GM18858 (cell line): Measurements from ENCODE around the gene GABRR3.
A peak's percentile ranks its signal among the peaks of the same experiment; 100 is the strongest.

ENCODE experiments used
- ATAC-seq: cut with Tn5 transposase; IDR thresholded peaks from one replicate; pipeline ENCODE4 v1.9.1; 2021; ENCODE audit not compliant: unreplicated experiment

GABRR3 gene

GRCh38 chr3:97992547-97993173 is 42.5 kb downstream of the GABRR3 start:
- no peak for ATAC-seq

GRCh38 chr3:97991293-97991682 is 43.8 kb downstream of the GABRR3 start:
- ATAC-seq: no peak

DNA sequence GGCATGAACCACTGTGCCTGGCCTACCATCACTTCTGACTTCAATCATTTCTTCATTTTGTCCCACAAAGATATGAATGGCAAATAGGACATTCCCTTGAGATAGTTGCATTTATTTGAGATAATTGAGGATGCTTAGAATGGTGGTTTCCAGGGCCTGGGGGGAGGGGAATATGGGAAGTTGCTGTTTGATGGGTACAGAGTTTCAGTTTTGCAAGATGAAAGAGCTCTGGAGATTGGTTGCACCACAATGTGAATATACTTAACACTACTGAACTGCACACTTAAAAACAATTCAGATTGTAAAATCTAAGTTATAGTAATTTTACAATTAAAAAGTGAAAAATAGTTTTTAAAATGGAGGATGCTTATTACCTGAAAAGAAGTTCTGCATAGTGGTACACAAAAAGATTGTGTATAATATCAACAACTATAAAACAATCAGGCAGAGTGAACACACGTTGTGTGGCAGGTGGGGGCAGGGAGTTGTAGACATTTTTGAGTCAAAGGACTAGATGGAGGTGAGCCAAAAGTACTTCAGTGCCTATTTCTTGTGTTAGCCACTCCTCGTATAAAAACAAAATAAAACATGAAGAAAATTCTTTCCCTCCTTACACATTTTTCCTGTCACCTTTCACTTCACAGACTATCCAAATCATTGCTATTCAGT is 44.4 kb downstream of the GABRR3 start:
- no peak for ATAC-seq

- ATAC-seq: no peak
Observed at GRCh38 chr3:97988784-97989568, 46.1 kb downstream of the GABRR3 start.

DNA sequence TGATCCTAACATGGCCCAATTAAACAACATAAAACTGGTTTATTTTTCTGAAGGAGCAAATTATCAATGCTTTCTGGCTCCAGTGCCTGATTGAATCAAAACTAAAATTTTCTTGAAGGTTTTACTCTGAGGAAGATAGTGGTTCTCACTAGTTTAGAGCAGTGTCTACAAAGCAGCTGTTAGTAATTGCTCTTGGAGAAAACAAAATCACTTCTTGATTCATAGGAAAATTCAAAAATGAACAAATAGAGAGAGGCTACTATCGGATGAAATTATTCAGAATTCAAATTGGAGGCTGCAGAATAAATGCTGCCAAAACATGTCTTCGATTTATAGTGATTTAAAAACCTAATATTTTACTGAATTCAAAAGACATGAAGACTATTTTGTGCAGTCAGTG is 47.8 kb downstream of the GABRR3 start:
- ATAC-seq: no peak

DNA sequence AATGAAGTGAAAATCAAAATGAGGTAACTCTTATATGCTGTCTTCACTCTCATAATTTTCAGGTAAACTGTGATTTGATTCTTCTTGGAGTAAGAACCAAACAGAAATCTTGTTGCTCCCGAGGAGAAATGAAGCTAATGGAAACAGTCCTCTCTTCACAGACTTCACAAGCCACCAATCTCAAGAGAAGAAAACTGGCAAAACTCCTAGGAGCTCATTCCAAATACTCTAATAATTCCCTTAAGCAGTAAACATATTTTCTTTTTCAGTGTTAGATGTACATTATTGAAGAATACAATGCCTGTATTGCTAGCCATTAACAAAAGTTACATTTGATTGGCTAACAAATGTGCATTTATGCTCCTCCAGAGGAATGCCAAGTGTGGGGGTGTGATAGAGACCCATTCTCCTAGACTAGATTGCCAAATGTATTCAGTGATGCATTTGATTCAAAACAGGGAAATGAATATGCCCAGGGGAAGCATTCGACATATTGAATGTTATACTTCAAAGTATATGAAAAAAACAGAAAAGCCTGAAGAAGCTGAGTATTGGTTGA is 51.1 kb downstream of the GABRR3 start:
- ATAC-seq: no peak

- no peak for ATAC-seq
Observed at GRCh38 chr3:97981886-97982285, 53.2 kb downstream of the GABRR3 start.

- ATAC-seq: no peak
Observed at GRCh38 chr3:97979610-97980009, 55.5 kb downstream of the GABRR3 start.

DNA sequence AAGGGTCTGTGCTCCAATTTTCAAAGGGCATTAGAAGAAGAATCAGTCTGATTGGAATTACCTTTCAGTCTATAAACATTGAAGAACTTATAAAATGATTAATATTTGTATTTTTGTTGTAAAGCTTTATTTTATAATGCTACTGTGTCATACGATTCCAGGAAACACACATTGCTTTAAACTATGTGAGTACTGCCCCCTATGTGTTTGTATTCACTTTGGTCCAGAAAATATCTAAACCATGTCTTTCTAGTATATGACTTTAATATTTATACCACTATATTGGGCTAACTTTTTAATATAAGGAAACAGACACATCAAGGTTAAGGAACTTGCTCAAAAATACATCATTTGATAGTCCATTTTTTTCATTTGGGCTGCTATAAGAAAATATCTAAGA is 59.6 kb downstream of the GABRR3 start:
- no peak for ATAC-seq

- no peak for ATAC-seq
Observed at GRCh38 chr3:97974996-97975395, 60.1 kb downstream of the GABRR3 start.

DNA sequence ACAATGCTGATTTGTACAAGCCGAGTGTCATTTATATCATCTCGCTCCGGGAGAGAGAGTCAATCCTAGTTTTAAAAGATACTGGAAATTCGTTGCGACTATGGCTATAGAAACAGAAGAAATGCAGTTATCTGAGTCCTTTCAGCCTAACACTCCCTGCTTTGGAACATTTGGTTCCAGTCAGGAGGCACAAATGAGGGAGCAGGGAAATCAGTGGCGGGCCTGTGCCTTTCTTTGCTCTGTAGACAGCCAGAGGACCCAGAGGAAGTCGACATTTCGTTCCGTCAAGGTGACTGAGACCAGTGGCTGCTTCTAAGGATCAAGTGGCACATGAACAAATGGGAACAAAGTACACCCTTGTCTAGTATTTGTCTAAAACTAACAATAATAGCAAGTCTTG is 62.1 kb downstream of the GABRR3 start:
- no peak for ATAC-seq

- ATAC-seq: peak; percentile 78
Observed at GRCh38 chr3:97971679-97972567, 63.2 kb downstream of the GABRR3 start, which contains the start of gene RIOX2. RIOX2 (minus strand) TSS chr3:97972431; CDS start chr3:97967593, 4,838 bp downstream.

GRCh38 chr3:97970956-97971620 is 64.0 kb downstream of the GABRR3 start:
- ATAC-seq: no peak

- ATAC-seq: no peak
Observed at GRCh38 chr3:97970156-97970555, 65.0 kb downstream of the GABRR3 start.

DNA sequence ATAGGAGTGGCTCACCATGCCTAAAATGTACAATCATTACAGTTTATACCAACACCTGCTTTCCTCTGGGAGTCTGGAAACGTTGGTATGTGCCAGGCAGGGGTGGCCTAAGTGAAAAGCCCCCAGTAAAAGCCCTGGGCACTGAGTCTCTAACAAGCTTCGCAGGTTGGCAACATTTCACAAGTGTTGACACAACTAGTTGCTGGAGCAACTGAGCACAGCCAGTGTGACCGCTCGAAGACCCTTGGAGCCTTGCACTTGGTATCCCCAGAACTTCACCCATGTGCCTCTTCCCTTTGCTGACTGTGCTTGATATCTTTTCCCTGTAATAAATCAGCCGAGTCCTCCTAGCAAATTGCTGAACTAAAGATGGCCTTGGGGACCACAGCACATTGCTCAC is 65.6 kb downstream of the GABRR3 start:
- no peak for ATAC-seq

GRCh38 chr3:97968376-97968775 is 66.7 kb downstream of the GABRR3 start:
- ATAC-seq: no peak

GRCh38 chr3:97967966-97968365 is 67.1 kb downstream of the GABRR3 start:
- ATAC-seq: no peak

DNA sequence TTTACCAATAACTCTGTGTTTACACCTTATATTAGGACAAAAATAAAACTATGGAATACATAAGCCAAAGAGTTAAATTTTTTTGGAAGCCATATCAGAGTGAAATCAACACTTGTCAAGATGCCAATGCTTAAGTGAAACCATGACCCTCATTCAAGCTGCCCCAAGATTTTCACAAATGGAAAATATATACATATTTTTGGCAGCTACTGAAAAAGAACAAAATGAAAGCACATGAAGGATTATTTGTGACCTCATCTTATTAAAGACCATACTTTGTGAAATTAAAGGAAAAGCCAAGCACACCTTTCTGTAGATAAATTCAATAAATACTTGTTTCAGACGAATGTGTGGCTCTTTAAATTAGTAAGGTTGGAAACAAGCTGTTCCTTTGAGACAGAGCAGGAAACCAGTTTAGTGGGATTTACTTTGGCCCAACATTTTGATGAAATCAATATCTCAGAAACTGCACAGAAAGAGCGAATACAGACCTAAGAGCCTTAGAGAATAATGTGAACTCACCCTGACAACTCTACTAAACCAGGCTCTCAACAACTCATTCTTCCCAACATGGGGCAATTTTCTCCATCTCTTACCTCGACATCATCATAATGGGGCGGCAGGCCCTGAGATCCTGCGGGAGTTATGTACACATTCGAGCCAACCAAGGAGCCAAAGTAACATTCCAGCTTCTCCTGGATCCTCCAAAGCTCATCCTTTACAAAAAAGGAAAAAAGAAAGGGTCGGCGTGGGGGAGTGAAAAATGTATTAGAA is 73.9 kb downstream of the GABRR3 start:
- no peak for ATAC-seq

- no peak for ATAC-seq
Observed at GRCh38 chr3:97960551-97960950, 74.6 kb downstream of the GABRR3 start.
